Measurements from ENCODE around the gene NID1.

Gene NID1

GRCh38 chr1:236075848-236076247 is 11.0 kb upstream of the NID1 start:
- no peak for TF ChIP-seq EZH2phosphoT487 (IDR thresholded peaks at IDR 0.05; ENCODE audit: low read length)
- no peak for TF ChIP-seq CTCF (IDR thresholded peaks at IDR 0.05; ENCODE audit: low read length)
- TF ChIP-seq EZH2 (optimal IDR thresholded peaks at IDR 0.05; ENCODE audit: low read depth, low read length): no peak
- Histone ChIP-seq H3K9me3 (replicated peaks; ENCODE audit: insufficient read depth, low read length) (no peaks in the 10 kb centered on the region), H3K27me3 (replicated peaks; ENCODE audit: insufficient read depth, low read length) (no peaks in the 10 kb centered on the region), H3K79me2 (ENCODE audit: low read length) (no peaks in the 10 kb centered on the region), H3F3A (ENCODE audit: insufficient read depth, low read length) (no peaks in the 10 kb centered on the region), H3K4me3 (ENCODE audit: low read length) (no peak overlapping the region), H3K9ac (ENCODE audit: low read length) (no peak overlapping the region), H4K20me1 (ENCODE audit: insufficient read depth, low read length) (no peaks in the 10 kb centered on the region), H3K9me2 (replicated peaks; ENCODE audit: insufficient read depth, low read length) (no peaks in the 10 kb centered on the region), H3K4me1 (ENCODE audit: low read length) (no peaks in the 10 kb centered on the region), H3K27ac (ENCODE audit: low read length) (no peak overlapping the region), H3K4me2 (ENCODE audit: low read depth, low read length) (no peak overlapping the region), H2AFZ (ENCODE audit: low read length) (no peak overlapping the region), H3K36me3 (replicated peaks; ENCODE audit: insufficient read depth, low read length) (no peaks in the 10 kb centered on the region)
- DNase-seq: no peak

- Histone ChIP-seq H3K27me3 (replicated peaks; ENCODE audit: insufficient read depth, low read length) (no peaks in the 10 kb centered on the region), H3K79me2 (ENCODE audit: low read length) (no peaks in the 10 kb centered on the region), H3K9ac (ENCODE audit: low read length) (no peak overlapping the region), H2AFZ (ENCODE audit: low read length) (no peak overlapping the region), H3K4me1 (ENCODE audit: low read length) (no peaks in the 10 kb centered on the region), H3K9me3 (replicated peaks; ENCODE audit: insufficient read depth, low read length) (no peaks in the 10 kb centered on the region), H4K20me1 (ENCODE audit: insufficient read depth, low read length) (no peaks in the 10 kb centered on the region), H3F3A (ENCODE audit: insufficient read depth, low read length) (no peaks in the 10 kb centered on the region), H3K4me2 (ENCODE audit: low read depth, low read length) (no peak overlapping the region), H3K9me2 (replicated peaks; ENCODE audit: insufficient read depth, low read length) (no peaks in the 10 kb centered on the region), H3K27ac (ENCODE audit: low read length) (no peak overlapping the region), H3K36me3 (replicated peaks; ENCODE audit: insufficient read depth, low read length) (no peaks in the 10 kb centered on the region), H3K4me3 (ENCODE audit: low read length) (no peak overlapping the region)
- TF ChIP-seq EZH2 (optimal IDR thresholded peaks at IDR 0.05; ENCODE audit: low read depth, low read length) (no peak), CTCF (IDR thresholded peaks at IDR 0.05; ENCODE audit: low read length) (no peak), EZH2phosphoT487 (IDR thresholded peaks at IDR 0.05; ENCODE audit: low read length) (no peak)
- no peak for DNase-seq
These were observed 8.5 kb upstream of the NID1 start for GRCh38 chr1:236073307-236073897.

DNA sequence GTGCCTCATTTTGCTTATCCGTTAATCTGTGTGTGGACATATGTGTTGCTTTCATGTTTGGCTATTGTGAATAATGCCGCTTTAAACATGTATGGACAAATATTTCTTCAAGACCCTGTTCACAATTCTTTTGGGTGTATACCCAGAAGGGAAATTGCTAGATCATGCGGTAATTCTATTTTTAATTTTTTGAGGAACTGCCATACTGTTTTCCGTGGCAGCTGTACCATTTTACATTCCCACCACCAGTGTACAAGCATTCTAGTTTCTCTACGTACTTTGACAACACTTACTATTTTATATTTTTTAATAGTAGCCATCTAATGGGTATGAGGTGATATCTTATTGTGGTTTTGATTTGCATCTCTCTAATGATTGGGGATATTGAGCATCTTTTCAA is 7.1 kb upstream of the NID1 start:
- Histone ChIP-seq H3F3A (ENCODE audit: insufficient read depth, low read length) (no peaks in the 10 kb centered on the region), H3K9me3 (replicated peaks; ENCODE audit: insufficient read depth, low read length) (no peaks in the 10 kb centered on the region), H3K4me1 (ENCODE audit: low read length) (no peaks in the 10 kb centered on the region), H2AFZ (ENCODE audit: low read length) (no peak overlapping the region), H3K27ac (ENCODE audit: low read length) (no peak overlapping the region), H3K79me2 (ENCODE audit: low read length) (no peaks in the 10 kb centered on the region), H3K4me2 (ENCODE audit: low read depth, low read length) (no peak overlapping the region), H4K20me1 (ENCODE audit: insufficient read depth, low read length) (no peaks in the 10 kb centered on the region), H3K36me3 (replicated peaks; ENCODE audit: insufficient read depth, low read length) (no peaks in the 10 kb centered on the region), H3K4me3 (ENCODE audit: low read length) (no peak overlapping the region), H3K9ac (ENCODE audit: low read length) (no peak overlapping the region), H3K27me3 (replicated peaks; ENCODE audit: insufficient read depth, low read length) (no peaks in the 10 kb centered on the region), H3K9me2 (replicated peaks; ENCODE audit: insufficient read depth, low read length) (no peaks in the 10 kb centered on the region)
- no peak for TF ChIP-seq EZH2 (optimal IDR thresholded peaks at IDR 0.05; ENCODE audit: low read depth, low read length)
- TF ChIP-seq EZH2phosphoT487 (IDR thresholded peaks at IDR 0.05; ENCODE audit: low read length): no peak
- no peak for TF ChIP-seq CTCF (IDR thresholded peaks at IDR 0.05; ENCODE audit: low read length)
- no peak for DNase-seq
